Cerebellar cortex (tissue), 1 donor: Measurements from ENCODE around the gene GBA3.

Experiments used
- DNase-seq: peaks from one replicate; pipeline ENCODE4 v3.0.0-alpha.2; 2015; ENCODE audit warnings: low spot score

GBA3 gene

GRCh38 chr4:22787753-22788375 is 95.1 kb downstream of the GBA3 start:
- DNase-seq: no peak

DNA sequence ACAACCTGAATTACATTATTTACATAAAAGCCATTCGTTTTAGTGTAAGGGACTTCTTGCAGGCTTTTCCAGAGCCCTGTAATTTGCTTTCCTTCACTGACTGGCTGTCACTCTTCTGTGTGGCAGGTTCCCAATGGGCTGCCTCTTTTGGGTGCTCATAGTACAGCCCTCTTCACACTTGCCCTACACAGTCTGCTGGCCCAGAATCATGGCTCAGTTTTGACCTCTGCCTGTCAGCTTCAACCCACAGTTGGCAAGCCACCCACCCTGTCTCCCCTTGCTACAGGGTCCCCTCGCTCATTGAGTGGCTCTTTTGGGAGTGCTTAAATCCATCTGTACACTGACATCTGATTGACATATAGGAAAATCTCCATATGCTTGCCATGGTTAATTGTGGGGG is 97.9 kb downstream of the GBA3 start:
- no peak for DNase-seq

DNA sequence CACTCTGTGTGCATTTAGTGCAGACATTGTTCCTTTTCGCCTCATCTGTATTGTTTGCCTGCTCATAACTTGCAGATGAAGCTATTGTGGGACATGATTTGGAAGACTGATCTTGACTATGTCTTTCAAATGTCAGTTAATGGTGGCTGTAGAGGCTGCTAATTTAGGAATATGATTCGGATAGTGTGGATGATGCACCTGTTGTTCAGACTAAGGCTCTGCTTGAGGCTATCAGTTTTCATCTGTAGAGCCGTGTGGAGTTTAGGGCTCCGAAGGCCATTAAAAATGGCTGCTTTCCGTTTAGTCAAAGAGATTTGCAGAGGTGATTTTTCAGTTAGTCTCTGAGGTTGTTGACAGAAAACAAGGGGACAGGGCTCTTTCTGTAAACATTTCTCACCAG is 102.0 kb downstream of the GBA3 start:
- DNase-seq: no peak

- DNase-seq: no peak
These were observed 108.7 kb downstream of the GBA3 start for GRCh38 chr4:22801391-22801790.

- no peak for DNase-seq
These were observed 110.1 kb downstream of the GBA3 start for GRCh38 chr4:22802876-22803275.

DNA sequence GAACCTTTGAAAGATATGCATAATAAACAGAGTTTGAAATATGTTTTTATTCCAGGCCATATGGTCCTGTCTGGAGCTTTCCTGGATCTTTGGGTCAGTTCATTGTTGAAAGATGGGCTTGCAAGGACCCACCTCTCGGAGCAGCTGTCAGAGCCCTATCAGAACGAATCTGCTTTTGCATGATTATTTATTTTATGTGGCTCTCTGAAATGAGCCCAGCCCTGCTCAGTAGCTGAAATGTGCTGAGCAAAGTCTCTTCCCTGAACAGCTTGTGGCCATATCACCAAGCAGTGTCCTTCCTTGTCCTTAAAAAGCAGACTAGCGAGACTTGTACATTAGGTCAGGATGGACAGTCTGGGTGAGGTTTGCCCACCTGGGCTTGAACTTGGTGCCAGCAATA is 110.8 kb downstream of the GBA3 start:
- DNase-seq: no peak

DNA sequence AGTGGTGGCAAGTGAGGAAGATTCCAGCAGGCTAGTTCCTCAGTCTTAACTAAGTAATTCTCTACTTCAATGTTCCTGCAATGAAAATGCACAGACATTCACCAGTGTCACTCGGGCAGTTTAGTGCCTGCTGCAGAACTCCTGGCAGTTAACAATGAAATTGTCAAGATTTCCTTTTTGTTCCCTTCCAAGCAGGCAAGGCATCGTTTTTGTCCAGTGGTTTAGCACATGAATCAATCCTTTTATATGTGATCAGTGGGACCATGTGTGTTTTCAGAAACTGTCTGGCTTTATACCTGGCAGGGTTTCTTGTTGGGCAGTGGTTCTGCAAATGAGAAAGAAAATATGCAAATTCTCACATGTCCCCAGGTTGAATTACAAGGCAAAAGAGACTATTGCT is 122.2 kb downstream of the GBA3 start:
- DNase-seq: no peak

- DNase-seq: no peak
These were observed 131.4 kb downstream of the GBA3 start for GRCh38 chr4:22824091-22824490.

DNA sequence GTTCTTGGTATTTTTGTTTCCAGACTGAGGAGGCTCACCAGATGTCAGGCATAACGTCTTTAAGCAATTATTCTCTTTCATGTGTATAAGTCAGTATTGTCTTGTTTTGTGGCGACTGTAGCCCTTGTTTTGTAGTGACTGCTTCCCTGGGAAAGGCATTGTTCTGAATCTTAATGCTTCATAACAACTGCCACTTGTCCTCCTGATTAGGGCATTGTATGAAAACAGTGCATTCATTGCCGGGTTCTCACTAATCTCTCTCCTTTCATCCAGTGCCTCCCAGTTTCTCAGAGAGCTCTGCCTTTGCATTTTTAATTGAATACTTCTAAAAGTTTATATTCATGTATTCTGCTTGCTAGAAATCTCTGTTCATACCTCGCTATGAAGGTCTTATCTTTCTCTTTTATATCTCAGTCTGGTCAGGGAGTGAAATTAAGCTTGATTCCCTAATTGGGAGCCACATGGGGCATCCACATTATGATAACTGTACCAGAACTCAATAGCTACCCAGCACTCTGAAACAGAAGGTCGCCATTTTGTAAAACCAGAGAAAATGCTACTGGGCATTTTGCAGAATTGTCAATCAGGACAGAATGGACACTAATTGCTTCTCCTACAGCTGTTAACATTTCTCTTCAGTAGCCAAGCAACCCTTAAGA is 149.8 kb downstream of the GBA3 start:
- DNase-seq: no peak

GRCh38 chr4:22848332-22848731 is 155.6 kb downstream of the GBA3 start:
- no peak for DNase-seq

- DNase-seq: no peak
These were observed 157.3 kb downstream of the GBA3 start for GRCh38 chr4:22850055-22850454.

DNA sequence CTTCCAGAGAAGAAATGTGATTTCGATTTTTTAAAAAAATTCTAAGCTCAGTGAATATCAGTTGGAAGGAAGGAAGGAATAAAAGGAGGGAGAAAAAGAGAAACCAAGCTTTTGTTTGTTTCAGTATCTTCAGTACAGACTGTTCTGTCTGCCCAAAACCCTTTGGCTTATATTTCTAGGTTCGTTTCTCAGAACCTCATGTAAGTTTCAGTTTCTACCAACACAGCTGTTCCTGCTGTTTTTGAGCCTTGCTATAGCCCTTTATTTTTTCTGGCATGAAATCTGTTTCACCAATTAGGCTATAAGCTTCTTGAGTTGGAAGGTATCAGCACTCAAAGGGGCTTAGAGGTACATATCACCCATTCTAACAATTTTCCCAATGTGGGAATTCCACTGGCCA is 157.9 kb downstream of the GBA3 start:
- no peak for DNase-seq

DNA sequence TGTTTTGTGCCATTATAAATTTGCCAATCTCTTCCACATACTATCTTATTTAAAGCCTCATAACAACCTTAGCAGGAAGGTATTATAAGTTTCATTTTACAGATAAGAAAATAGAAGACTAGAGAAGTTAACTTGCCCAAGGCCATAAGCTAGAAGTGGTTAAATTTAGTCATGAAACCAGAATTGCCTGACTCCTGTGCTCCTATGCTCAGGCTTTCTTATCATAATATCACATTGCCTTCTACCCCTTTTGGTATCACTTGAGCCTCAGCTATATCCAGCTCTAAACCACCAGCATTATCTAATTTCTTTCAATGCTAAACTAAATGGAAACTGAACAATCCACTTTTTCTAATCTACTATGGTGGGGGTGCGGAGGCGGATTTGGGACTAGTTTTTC is 164.7 kb downstream of the GBA3 start:
- DNase-seq: no peak

DNA sequence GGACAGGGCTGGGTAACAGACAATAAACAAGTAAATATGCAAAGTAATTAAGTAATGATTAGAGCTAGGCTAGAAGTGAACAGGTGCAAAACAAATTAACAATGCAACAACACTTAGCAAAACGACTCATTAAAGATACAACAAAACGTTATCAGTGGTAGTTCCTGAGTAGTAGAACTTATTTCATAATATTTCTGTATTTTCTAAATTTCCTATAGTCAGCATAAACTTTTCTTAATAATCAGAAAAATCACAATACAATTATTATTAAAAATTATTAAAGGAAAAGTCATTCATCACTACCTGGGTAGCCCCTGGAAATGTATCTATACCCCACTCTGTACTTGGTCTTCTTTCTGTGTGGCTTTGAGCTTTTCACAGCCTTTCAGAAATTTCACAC is 166.6 kb downstream of the GBA3 start:
- no peak for DNase-seq
